Measurements from ENCODE around the gene S1PR2.
A peak's percentile ranks its signal among the peaks of the same experiment; 100 is the strongest.
"Not testable (repeated sequence)": the region's sequence is repeated elsewhere in the genome, so short reads cannot be mapped to it uniquely, and the experiment has no call there.

The S1PR2 gene

DNA sequence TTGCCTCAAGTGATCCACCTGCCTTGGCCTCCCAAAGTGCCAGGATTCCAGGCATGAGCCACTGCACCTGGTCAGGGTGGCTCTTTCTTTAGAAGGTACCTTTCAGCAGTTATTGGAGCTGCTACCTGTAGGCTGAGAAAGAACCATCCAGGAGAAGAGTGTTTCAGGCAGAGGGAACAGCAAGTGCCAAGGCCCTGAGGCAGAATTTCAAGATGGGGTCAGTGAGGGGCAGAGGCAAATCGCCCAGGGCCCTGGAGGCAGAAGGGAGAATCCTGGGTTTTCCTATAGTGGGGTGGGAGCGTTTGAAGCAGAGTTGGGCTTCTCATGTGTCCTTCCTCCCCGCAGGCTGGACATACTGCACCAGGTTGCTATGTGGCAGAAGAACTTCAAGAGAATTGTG is 23.1 kb upstream of the S1PR2 start:
- no peak for DNase-seq (ENCODE audit: low read depth)

- DNase-seq (ENCODE audit: low read depth) = no peak
These were observed 21.6 kb upstream of the S1PR2 start for GRCh38 chr19:10252707-10253106.

DNA sequence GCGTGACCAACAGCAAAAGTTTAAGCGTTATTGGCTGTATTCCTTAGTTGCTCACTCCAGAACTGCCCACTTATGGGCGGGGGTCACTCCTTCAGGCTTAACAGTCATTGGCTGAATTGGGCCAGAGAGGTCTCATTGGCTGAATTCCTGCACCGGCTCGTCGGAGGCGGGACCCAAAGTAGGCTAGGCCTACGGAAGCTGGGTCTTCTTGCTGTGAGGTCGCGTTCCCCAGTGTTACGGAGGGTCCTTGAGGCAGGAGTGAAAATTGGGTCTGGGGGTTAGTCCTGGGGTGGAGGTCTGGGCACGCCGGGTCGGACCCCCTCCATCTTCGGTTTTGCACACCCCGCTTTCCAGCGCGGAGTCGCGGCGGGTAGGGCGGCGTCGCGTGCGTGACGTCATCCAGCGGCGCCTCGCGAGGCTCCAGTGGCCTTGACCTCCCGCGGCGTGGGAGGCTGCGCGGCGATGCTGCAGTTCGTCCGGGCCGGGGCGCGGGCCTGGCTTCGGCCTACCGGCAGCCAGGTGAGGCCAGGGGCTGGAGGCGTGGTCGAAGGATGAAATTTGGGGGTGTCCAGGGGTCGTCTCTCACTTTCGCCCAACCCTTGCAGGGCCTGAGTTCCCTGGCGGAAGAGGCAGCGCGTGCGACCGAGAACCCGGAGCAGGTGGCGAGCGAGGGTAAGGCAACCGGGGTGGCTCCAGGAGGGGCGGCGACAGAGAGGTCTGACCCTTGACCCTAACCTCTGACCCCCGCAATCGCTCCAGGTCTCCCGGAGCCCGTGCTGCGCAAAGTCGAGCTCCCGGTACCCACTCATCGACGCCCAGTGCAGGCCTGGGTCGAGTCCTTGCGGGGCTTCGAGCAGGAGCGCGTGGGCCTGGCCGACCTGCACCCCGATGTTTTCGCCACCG is 20.9 kb upstream of the S1PR2 start, which contains the start of gene MRPL4:
TSS of gene MRPL4 (plus strand) at position 423 of the 903 bp plus-strand sequence. CDS start at position 463, 40 bp downstream.
- DNase-seq (ENCODE audit: low read depth) = peak; percentile 90

DNA sequence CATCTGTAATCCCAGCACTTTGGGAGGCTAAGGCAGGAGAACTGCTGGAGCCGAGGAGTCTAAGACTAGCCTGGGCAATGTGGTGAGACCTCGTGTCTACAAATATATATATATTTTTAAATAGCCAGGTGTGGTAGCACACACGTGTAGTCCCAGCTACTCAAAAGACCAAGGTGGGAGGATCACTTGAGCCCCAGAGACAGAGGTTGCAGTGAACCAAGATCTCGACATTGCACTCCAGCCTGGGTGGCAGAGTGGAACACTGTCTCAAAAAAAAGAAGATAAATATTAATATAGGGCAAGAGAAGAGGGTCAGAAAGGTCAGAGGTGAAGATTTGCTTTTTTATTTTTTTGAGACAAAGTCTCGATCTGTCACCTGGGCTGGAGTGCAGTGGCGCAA is 15.4 kb upstream of the S1PR2 start:
- DNase-seq (ENCODE audit: low read depth) = no peak

- no peak for DNase-seq (ENCODE audit: low read depth)
These were observed 14.2 kb upstream of the S1PR2 start for GRCh38 chr19:10245189-10245939.

GRCh38 chr19:10243606-10244005 is 12.5 kb upstream of the S1PR2 start:
- DNase-seq (ENCODE audit: low read depth) = no peak

DNA sequence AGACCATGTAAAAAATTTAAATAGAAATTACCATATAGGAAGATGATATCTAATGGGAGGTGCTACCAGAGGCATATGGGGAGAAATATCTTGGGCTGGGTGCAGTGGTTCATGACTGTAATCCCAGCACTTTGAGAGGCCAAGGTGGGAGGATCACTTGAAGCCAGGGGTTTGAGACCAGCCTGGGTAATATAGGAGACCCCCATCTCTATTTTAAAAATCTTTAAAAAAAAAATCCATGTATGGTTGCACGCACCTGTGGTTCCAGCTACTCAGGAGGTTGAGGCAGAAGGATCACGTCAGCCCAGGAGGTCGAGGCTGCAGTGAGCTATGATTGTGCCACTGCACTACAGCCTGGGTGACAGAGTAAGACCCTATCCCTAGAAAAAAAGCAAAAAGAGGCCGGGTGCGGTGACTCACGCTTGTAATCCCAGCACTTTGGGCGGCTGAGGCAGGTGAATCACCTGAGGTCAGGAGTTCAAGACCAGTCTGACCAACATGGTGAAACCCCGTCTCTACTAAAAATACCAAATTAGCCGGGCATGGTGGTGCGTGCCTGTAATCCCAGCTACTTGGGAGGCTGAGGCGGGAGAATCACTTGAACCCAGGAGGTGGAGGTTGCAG is 10.8 kb upstream of the S1PR2 start:
- DNase-seq (ENCODE audit: low read depth) = not testable (repeated sequence)

DNA sequence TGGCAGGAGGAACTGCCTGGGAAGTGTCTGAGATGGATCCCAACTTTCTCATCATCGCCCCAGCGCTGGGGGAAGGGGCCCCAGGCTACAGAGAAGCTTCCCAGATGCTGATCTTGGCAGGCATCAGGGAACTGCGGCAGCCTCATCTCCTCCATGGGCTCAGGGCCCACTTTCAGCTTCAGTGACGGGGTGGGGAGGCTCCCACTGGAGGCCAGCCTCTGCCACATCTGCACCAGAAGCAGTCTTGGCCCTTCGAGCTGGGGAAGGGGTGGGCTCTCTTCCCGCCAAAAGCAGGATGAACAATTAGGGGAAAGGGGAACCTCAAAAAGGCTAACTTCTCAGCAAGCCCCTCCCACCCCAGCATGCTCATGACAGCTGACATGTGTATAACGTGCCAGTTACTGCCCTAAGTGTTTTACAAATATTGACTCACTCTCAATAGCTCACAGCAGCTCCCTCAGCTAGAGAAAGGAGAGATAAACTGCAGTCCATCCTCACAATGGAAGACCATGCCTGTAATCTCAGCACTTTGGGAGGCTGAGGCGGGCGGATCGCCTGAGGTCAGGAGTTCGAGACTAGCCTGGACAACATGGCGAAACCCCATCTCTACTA is 7.1 kb upstream of the S1PR2 start:
- no peak for DNase-seq (ENCODE audit: low read depth)

- no peak for DNase-seq (ENCODE audit: low read depth)
These were observed 6.6 kb upstream of the S1PR2 start for GRCh38 chr19:10237702-10238101.

- DNase-seq (ENCODE audit: low read depth) = not testable (repeated sequence)
These were observed 4.3 kb upstream of the S1PR2 start for GRCh38 chr19:10235409-10235808.

DNA sequence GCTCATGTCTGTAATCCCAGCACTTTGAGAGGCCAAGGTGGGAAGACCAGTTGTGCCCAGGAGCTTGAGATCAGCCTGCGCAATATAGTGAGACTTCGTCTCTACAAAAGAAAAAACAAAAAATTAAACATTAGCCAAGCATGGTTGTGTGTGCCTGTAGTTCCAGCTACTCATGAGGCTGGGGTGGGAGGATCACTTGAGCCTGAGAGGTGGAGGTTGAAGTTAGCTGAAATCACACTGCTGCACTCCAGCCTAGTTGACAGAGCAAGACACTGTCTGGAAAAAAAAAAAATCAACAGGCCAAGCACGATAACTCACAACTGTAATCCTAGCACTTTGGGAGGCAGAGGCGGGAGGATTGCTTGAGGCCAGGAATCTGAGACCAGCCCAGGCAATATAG is 3.9 kb upstream of the S1PR2 start:
- DNase-seq (ENCODE audit: low read depth) = no peak

- DNase-seq (ENCODE audit: low read depth) = no peak
These were observed 2.8 kb upstream of the S1PR2 start for GRCh38 chr19:10233946-10234345.

GRCh38 chr19:10231612-10232228 is 589 bp upstream of the S1PR2 start:
- DNase-seq (ENCODE audit: low read depth) = no peak

GRCh38 chr19:10230173-10230860 is 814 bp downstream of the S1PR2 start:
- DNase-seq (ENCODE audit: low read depth) = peak; percentile 33

- no peak for DNase-seq (ENCODE audit: low read depth)
These were observed 2.2 kb downstream of the S1PR2 start for GRCh38 chr19:10228920-10229319.

DNA sequence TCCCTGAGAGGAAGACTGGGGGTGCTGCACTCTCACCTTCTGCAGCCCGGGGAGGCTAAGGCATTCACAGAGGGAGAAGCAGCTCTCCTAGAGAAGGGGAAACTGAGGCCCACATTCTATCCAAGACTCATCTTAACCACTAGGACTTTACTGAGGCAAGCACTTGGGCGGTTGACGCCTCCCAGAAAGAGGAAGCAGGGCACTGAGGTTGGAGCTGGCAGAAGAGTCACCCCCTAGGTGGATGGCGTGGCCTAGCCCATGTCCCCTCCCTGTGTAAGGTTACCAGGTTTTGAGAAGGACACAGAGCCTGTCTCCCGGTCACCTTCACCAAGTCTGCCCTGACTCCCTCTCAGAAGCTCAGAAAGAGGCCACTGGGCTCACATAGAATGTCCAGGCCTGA is 2.7 kb downstream of the S1PR2 start:
- DNase-seq (ENCODE audit: low read depth) = no peak

- no peak for DNase-seq (ENCODE audit: low read depth)
These were observed 3.8 kb downstream of the S1PR2 start for GRCh38 chr19:10227026-10227971.

- no peak for DNase-seq (ENCODE audit: low read depth)
These were observed 4.6 kb downstream of the S1PR2 start for GRCh38 chr19:10226376-10227025.

GRCh38 chr19:10226021-10226375 is 5.1 kb downstream of the S1PR2 start:
- no peak for DNase-seq (ENCODE audit: low read depth)

- no peak for DNase-seq (ENCODE audit: low read depth)
These were observed 6.8 kb downstream of the S1PR2 start for GRCh38 chr19:10224337-10224736.

All from stimulated activated CD8-positive, alpha-beta memory T cell treated with anti-CD3 and anti-CD28 coated beads, Interleukin-12 subunit alpha, Interleukin-12 subunit beta, amount 100 ng/mL, for 1 hour (primary cell).